GM18505 (cell line): ENCODE measurements around the gene CDHR5.

Experiments used
- ATAC-seq: cut with Tn5 transposase; IDR thresholded peaks from one replicate; pipeline ENCODE4 v1.9.1; 2021; ENCODE audit not compliant: unreplicated experiment
- POLR2A ChIP-seq: IDR thresholded peaks from 4 replicates; pipeline ENCODE4 v1.6.1; 2011; ENCODE audit warnings: borderline replicate concordance; ENCODE audit not compliant: insufficient read depth, insufficient read length; ENCODE audit errors: extremely low read depth

CDHR5 gene

DNA sequence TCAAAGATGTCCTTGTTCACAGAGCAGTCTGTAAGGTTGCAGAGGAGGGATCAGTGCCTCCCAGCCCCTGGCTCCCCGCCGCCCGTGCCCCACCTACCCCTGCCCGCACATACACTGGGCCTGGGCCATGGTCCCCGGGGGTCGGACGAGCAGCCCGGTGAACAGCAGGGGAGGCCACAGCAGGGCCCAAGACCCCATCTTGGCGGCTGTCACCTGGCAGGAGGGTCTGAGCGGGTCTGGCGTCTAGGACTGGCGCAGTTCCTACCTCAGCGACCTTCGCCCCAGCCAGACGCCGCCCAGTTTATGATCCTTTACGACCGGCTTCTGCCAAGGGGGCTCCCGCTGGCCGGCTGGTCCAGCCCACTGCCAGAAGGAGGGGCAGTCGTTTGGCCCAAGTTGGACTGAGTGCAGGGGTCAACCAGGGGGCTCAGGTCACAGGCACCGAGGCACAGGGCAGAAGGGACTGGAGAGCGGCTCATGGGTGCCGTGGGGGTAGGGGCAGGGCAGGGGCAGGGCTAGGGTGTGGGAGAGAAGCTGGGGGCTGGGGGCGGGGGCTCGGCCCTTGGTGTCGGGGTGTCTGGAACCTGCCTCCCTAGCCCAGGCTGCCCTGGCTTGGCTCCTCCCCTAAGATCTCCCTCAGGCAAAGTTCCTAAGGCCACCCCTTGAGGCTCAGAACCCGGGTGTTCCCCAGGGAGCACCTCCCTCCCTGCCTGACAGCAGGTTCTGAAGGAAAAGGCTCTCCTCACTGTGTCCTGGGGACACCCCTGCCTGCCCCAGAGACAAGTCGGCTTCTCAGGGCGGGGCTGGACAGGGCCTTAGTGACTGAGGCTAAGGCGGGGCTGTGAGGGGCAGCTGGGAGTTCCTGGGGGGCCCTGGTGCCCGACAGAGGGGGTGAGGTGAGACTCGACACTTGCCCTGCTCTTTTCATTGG, at the start of gene CDHR5:
Gene CDHR5 (minus strand): TSS at position 251 of the 931 bp plus-strand sequence. CDS start 53 bp downstream, at position 198.
- no peak for ATAC-seq
- no peak for TF ChIP-seq POLR2A

DNA sequence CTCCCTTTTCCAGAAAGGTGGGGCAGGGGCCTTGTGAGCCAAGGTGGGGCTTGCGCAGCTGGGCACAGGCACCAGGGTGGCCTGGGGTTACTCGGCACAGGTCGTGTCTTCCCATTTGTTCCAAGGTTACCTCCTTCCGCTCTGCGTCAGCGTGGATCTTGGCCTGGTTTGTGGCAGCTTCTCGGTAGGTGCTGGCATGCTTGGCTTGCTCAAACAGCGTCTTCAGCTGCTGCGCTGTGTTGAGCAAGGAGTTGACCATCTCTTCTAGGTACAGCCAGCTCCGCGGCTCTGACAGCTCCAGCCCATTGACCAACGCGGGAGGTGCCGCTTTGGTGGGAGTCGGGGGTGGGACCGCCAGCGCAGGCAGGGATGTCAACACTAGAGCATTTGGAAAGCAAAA, 49.7 kb upstream of the CDHR5 start:
- TF ChIP-seq POLR2A, result no peak
- no peak for ATAC-seq

- no peak for ATAC-seq
- TF ChIP-seq POLR2A, result no peak
These were observed 49.1 kb upstream of the CDHR5 start for GRCh38 chr11:673866-674265.

- TF ChIP-seq POLR2A, result no peak
- no peak for ATAC-seq
These were observed 41.0 kb upstream of the CDHR5 start for GRCh38 chr11:665704-666281.

DNA sequence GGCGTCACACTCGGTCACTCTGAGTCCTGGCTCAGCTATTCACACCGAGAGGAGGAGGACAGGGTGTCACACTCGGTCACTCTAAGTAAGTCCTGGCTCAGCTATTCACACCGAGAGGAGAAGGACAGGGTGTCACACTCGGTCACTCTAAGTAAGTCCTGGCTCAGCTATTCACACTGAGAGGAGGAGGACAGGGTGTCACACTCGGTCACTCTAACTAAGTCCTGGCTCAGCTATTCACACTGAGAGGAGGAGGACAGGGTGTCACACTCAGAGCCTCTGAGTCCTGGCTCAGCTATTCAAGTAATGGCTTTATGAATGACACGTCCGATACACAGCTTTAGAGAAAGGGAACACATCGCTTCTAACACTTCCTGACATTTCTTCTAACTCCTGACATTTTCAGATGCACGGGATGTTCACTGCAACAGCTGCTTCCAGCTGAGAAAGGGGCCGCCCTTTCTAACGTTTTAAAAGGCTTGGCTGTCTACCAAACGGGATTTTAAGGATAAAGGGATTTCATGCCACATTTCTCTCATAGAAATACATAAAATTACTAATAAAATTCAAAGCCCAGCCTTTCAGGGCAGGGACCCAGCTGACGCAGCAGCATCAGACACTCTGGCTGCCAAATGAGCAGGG, 40.4 kb upstream of the CDHR5 start:
- ATAC-seq, result no peak
- TF ChIP-seq POLR2A, result no peak

- no peak for ATAC-seq
These were observed 38.0 kb upstream of the CDHR5 start for GRCh38 chr11:662689-663274.

GRCh38 chr11:660681-661444, 36.1 kb upstream of the CDHR5 start:
- TF ChIP-seq POLR2A, result no peak
- no peak for ATAC-seq

More at GRCh38 chr11:662689-663274, 38.0 kb upstream of the CDHR5 start:
- TF ChIP-seq POLR2A, result no peak

DNA sequence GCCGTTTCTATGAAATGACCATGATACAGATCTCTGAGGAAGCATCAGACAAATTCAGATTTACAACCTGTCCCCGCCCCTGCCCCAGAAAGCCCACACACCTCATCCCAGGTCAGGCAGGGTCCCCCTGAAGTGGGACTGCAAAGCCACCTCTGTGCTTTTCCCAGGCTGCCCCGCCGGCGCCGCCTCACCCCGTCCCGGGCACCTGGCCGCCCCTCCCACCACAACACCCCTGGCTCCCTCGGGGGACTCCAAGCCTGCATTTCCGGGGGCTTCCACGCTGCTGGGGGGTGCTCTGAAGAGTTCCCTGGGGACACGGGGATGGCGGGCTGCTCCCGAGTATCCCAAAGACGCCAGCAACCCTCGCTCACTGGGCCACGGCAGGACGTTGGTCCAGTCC, 35.5 kb upstream of the CDHR5 start:
- TF ChIP-seq POLR2A, result no peak
- no peak for ATAC-seq

GRCh38 chr11:659532-660085, 34.9 kb upstream of the CDHR5 start:
- ATAC-seq, result no peak
- TF ChIP-seq POLR2A, result no peak

DNA sequence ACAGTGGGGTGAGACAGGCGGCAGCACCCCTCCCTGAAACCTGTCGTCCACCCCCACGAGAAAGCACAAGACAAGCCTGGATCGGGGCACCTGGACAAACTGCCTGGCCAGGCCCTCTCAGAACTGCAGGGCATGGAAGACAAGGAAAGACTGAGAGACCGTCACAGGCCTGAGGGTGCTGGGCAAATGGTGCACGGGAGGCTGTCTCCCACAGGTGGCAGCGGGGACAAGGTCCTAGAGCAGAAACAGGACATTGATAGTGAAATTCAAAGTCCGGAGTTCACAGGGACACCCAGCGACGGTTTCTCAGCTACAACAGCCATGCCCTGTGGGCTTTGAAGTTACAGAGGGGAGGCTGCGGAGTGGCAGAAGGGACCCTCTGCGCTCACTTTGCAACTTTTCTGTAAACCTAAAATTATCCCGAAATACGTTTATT, 33.0 kb upstream of the CDHR5 start:
- no peak for TF ChIP-seq POLR2A
- no peak for ATAC-seq

DNA sequence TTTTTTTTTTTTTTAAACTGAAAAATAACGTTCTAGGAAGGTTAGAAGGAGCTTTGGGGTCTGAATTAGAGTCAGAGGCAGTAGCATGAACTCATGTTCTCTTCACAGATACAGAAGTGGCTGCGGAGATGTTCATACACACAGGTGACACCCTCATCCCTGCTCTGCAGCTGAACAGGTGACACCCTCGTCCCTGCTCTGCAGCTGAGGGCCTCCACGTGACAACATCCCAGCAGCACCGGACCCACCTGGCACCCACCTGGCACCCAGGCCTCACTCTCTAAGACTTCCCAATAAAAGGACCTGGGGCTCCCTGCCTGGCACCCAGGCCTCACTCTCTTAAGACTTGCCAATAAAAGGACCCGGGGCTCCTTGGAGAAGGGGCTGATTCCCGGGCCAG, 32.1 kb upstream of the CDHR5 start:
- TF ChIP-seq POLR2A, result no peak
- ATAC-seq, result no peak

DNA sequence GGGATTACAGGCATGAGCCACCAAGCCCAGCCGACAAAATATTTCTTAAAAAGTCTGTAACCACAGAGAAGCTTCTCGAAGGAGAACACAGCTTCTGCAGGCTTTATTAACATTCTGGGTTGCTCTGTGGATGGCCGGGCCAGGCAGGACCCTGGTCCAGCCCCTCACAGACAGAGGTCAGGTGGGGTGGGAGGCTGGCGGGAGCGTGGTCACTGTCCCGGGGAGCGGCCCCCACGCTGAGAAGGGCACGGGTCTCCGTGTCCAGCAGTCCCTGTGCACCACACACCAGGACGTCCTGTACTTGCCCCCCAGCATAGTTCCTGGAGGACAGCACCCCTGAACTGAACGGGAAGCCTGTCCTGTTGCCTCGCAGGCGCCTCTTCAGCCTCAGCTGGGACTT, 31.7 kb upstream of the CDHR5 start:
- no peak for TF ChIP-seq POLR2A
- no peak for ATAC-seq
